Measurements from ENCODE around the gene SLC6A19. TPM values are rescaled to one million over a fixed set of nuclear protein-coding genes. Genes with fewer than 3 reads are reported as not detected.

Gene SLC6A19
- total RNA-seq, 2 donors from 2014 or later, result 0.09 to 0.15 TPM

- Histone ChIP-seq H3K27me3 (ENCODE audit: control insufficient read depth, insufficient read depth, low read length, poor library complexity, severe bottlenecking) (no peaks in the 10 kb centered on the region), H3K4me3 (ENCODE audit: low read length) (no peak overlapping the region), H3K9me3 (ENCODE audit: control insufficient read depth, low read length) (no peaks in the 10 kb centered on the region), H3K4me1 (ENCODE audit: control insufficient read depth, insufficient read depth, low read length) (no peaks in the 10 kb centered on the region), H3K36me3 (ENCODE audit: control insufficient read depth, insufficient read depth, low read length) (no peaks in the 10 kb centered on the region), H3K9ac (ENCODE audit: extremely low read depth, low read length, poor library complexity, severe bottlenecking) (no peak overlapping the region), H3K27ac (ENCODE audit: low read depth, low read length) (no peak overlapping the region)
- Mint-ChIP-seq H3K4me3 (no peak overlapping the region), H3K4me1 (peaks cover 4% of the 10 kb centered on the region), H3K27ac (no peak overlapping the region), H3K36me3 (ENCODE audit: low read depth) (no peaks in the 10 kb centered on the region), H3K9me3 (no peaks in the 10 kb centered on the region), H3K27me3 (ENCODE audit: insufficient read depth) (no peaks in the 10 kb centered on the region)
- no peak for DNase-seq
- 89 to 92% methylated on average over 19 to 23 of the region's 23 CpGs for WGBS, 2 experiments (ENCODE audit: insufficient coverage in 1 of 2, insufficient read length in 1 of 2)
- TF ChIP-seq, protein P1, sequence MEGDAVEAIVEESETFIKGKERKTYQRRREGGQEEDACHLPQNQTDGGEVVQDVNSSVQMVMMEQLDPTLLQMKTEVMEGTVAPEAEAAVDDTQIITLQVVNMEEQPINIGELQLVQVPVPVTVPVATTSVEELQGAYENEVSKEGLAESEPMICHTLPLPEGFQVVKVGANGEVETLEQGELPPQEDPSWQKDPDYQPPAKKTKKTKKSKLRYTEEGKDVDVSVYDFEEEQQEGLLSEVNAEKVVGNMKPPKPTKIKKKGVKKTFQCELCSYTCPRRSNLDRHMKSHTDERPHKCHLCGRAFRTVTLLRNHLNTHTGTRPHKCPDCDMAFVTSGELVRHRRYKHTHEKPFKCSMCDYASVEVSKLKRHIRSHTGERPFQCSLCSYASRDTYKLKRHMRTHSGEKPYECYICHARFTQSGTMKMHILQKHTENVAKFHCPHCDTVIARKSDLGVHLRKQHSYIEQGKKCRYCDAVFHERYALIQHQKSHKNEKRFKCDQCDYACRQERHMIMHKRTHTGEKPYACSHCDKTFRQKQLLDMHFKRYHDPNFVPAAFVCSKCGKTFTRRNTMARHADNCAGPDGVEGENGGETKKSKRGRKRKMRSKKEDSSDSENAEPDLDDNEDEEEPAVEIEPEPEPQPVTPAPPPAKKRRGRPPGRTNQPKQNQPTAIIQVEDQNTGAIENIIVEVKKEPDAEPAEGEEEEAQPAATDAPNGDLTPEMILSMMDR (conservative IDR thresholded peaks at IDR 0.05), result no peak
Observed at GRCh38 chr5:1256776-1257175, 55.4 kb downstream of the SLC6A19 start.

DNA sequence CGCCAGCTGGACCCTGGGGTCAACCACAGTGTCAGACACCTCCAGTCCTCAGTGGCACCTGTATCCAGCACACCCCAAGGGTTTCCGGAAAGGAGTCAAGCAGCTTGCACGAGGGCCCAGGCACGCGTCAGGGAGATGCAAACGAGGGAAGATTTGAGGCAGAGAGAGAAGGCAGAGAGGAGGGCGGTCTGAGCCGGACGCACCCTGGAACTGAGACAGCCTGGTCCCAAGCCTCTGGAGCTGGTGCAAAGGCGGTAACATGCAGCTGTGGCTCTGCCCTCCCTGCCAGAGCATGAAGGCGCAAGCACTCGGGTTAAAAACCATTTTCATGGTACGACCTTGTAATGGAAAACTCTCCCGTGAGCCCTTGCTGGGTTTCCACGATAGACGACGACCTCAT is 56.0 kb downstream of the SLC6A19 start:
- H3K4me3 ChIP-seq (ENCODE audit: low read length), result no peak overlapping the region
- no peak for DNase-seq
- no peaks in the 10 kb centered on the region for H3K36me3 ChIP-seq (ENCODE audit: control insufficient read depth, insufficient read depth, low read length)
- H3K27me3 Mint-ChIP-seq (ENCODE audit: insufficient read depth), result no peaks in the 10 kb centered on the region
- no peak overlapping the region for H3K9ac ChIP-seq (ENCODE audit: extremely low read depth, low read length, poor library complexity, severe bottlenecking)
- H3K4me3 Mint-ChIP-seq, result no peak overlapping the region
- no peaks in the 10 kb centered on the region for H3K36me3 Mint-ChIP-seq (ENCODE audit: low read depth)
- TF ChIP-seq, protein P1 (conservative IDR thresholded peaks at IDR 0.05), result no peak
- no peaks in the 10 kb centered on the region for H3K27me3 ChIP-seq (ENCODE audit: control insufficient read depth, insufficient read depth, low read length, poor library complexity, severe bottlenecking)
- H3K27ac Mint-ChIP-seq, result no peak overlapping the region
- no peaks in the 10 kb centered on the region for H3K9me3 Mint-ChIP-seq
- WGBS, 2 experiments (ENCODE audit: insufficient coverage in 1 of 2, insufficient read length in 1 of 2), result 91 to 93% methylated on average over 13 to 17 of the region's 17 CpGs
- H3K4me1 Mint-ChIP-seq, result no peaks in the 10 kb centered on the region
- H3K4me1 ChIP-seq (ENCODE audit: control insufficient read depth, insufficient read depth, low read length), result no peaks in the 10 kb centered on the region
- H3K27ac ChIP-seq (ENCODE audit: low read depth, low read length), result no peak overlapping the region
- H3K9me3 ChIP-seq (ENCODE audit: control insufficient read depth, low read length), result no peaks in the 10 kb centered on the region

DNA sequence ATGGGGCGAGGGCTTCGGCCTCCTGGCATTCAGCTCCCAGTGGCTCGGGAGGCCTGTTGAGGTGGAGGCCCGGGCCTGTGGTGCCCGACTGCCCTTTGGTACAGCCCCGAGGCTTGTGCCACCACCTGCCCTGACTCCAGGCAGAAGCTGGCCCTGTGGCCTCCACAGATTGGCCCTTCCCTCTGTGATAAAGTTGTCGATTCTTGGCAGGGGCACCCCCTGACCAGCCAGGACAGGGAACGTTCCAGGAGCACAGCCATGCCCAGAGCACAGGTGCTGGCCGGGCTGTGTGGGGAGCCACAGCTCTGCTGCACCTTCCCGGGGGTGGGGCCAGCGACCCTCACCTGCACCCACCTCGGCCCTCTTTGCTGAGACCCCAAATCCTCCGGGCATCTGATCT is 56.4 kb downstream of the SLC6A19 start:
- H3K36me3 Mint-ChIP-seq (ENCODE audit: low read depth), result no peaks in the 10 kb centered on the region
- Histone ChIP-seq H3K27ac (ENCODE audit: low read depth, low read length) (no peak overlapping the region), H3K36me3 (ENCODE audit: control insufficient read depth, insufficient read depth, low read length) (no peaks in the 10 kb centered on the region), H3K9ac (ENCODE audit: extremely low read depth, low read length, poor library complexity, severe bottlenecking) (no peak overlapping the region), H3K4me3 (ENCODE audit: low read length) (no peak overlapping the region), H3K27me3 (ENCODE audit: control insufficient read depth, insufficient read depth, low read length, poor library complexity, severe bottlenecking) (no peaks in the 10 kb centered on the region), H3K9me3 (ENCODE audit: control insufficient read depth, low read length) (no peaks in the 10 kb centered on the region), H3K4me1 (ENCODE audit: control insufficient read depth, insufficient read depth, low read length) (no peaks in the 10 kb centered on the region)
- no peak overlapping the region for H3K4me3 Mint-ChIP-seq
- H3K27ac Mint-ChIP-seq, result no peak overlapping the region
- DNase-seq, result no peak
- H3K27me3 Mint-ChIP-seq (ENCODE audit: insufficient read depth), result no peaks in the 10 kb centered on the region
- 88 to 93% methylated on average over 10 to 13 of the region's 13 CpGs for WGBS, 2 experiments (ENCODE audit: insufficient coverage in 1 of 2, insufficient read length in 1 of 2)
- H3K4me1 Mint-ChIP-seq, result no peaks in the 10 kb centered on the region
- TF ChIP-seq, protein P1 (conservative IDR thresholded peaks at IDR 0.05), result no peak
- H3K9me3 Mint-ChIP-seq, result no peaks in the 10 kb centered on the region

All from endodermal cell (in vitro differentiated cells).